ENCODE data around the gene MRPL21. TPM values are rescaled to one million over a fixed set of nuclear protein-coding genes. Genes with fewer than 3 reads are reported as not detected.

The MRPL21 gene
- total RNA-seq, 3 donors from 2014 or later (not counting 1 experiment from before 2014, with no cell fraction given), result 39.0 to 47.4 (median 40.3) TPM

- H3K27ac Mint-ChIP-seq, result no peak overlapping the region
- Histone ChIP-seq H3K36me3 (ENCODE audit: control insufficient read depth, insufficient read depth, low read length) (peaks cover 57% of the 10 kb centered on the region), H3K9me3 (ENCODE audit: control insufficient read depth, insufficient read depth, low read length) (no peaks in the 10 kb centered on the region), H3K27ac (ENCODE audit: low read length) (no peak overlapping the region), H3K4me1 (ENCODE audit: control insufficient read depth, insufficient read depth, low read length) (no peaks in the 10 kb centered on the region), H3K4me3 (ENCODE audit: low read length) (no peak overlapping the region), H3K27me3 (ENCODE audit: control insufficient read depth, insufficient read depth, low read length) (no peaks in the 10 kb centered on the region)
- H3K9me3 Mint-ChIP-seq, result no peaks in the 10 kb centered on the region
- intact Hi-C loops (cut with micrococcal nuclease), result no loop called here
- WGBS (ENCODE audit: insufficient coverage), result 96% methylated on average over 9 of the region's 9 CpGs
- no peak for DNase-seq
- no peak overlapping the region for H3K4me3 Mint-ChIP-seq
- no peaks in the 10 kb centered on the region for H3K36me3 Mint-ChIP-seq
- peaks cover 10 to 21% of the 10 kb centered on the region in 2 donors for H3K4me1 Mint-ChIP-seq
- no peaks in the 10 kb centered on the region for H3K27me3 Mint-ChIP-seq (ENCODE audit: low read depth in 2 of 2)
- TF ChIP-seq CTCF (IDR thresholded peaks at IDR 0.05), result no peak
- no peak for ATAC-seq
Measured at GRCh38 chr11:68897441-68897840, 6.2 kb downstream of the MRPL21 start.

GRCh38 chr11:68896171-68896959 lies 7.3 kb downstream of the MRPL21 start:
- peaks cover 0 to 10% of the 10 kb centered on the region in 2 donors for H3K4me1 Mint-ChIP-seq
- Histone ChIP-seq H3K36me3 (ENCODE audit: control insufficient read depth, insufficient read depth, low read length) (peaks cover 63% of the 10 kb centered on the region), H3K27me3 (ENCODE audit: control insufficient read depth, insufficient read depth, low read length) (no peaks in the 10 kb centered on the region), H3K4me1 (ENCODE audit: control insufficient read depth, insufficient read depth, low read length) (no peaks in the 10 kb centered on the region), H3K27ac (ENCODE audit: low read length) (no peak overlapping the region), H3K9me3 (ENCODE audit: control insufficient read depth, insufficient read depth, low read length) (no peaks in the 10 kb centered on the region), H3K4me3 (ENCODE audit: low read length) (no peak overlapping the region)
- no peaks in the 10 kb centered on the region for H3K27me3 Mint-ChIP-seq (ENCODE audit: low read depth in 2 of 2)
- no peak for TF ChIP-seq CTCF (IDR thresholded peaks at IDR 0.05)
- 97% methylated on average over 23 of the region's 23 CpGs for WGBS (ENCODE audit: insufficient coverage)
- DNase-seq (no peak), ATAC-seq (no peak)
- intact Hi-C loops (cut with micrococcal nuclease), result no loop called here
- no peak overlapping the region for H3K27ac Mint-ChIP-seq
- H3K4me3 Mint-ChIP-seq, result no peak overlapping the region
- H3K9me3 Mint-ChIP-seq, result no peaks in the 10 kb centered on the region
- no peaks in the 10 kb centered on the region for H3K36me3 Mint-ChIP-seq

- no peaks in the 10 kb centered on the region for H3K36me3 Mint-ChIP-seq
- H3K27ac Mint-ChIP-seq, result no peak overlapping the region
- no peaks in the 10 kb centered on the region for H3K4me1 ChIP-seq (ENCODE audit: control insufficient read depth, insufficient read depth, low read length)
- no peaks in the 10 kb centered on the region for H3K9me3 Mint-ChIP-seq
- WGBS (ENCODE audit: insufficient coverage), result 92% methylated on average over 5 of the region's 5 CpGs
- no peaks in the 10 kb centered on the region for H3K27me3 ChIP-seq (ENCODE audit: control insufficient read depth, insufficient read depth, low read length)
- no peaks in the 10 kb centered on the region for H3K9me3 ChIP-seq (ENCODE audit: control insufficient read depth, insufficient read depth, low read length)
- no peak for TF ChIP-seq CTCF (IDR thresholded peaks at IDR 0.05)
- peaks cover 66% of the 10 kb centered on the region for H3K36me3 ChIP-seq (ENCODE audit: control insufficient read depth, insufficient read depth, low read length)
- no peak overlapping the region for H3K4me3 Mint-ChIP-seq
- H3K4me1 Mint-ChIP-seq, result no peaks in the 10 kb centered on the region
- H3K27me3 Mint-ChIP-seq (ENCODE audit: low read depth in 2 of 2), result no peaks in the 10 kb centered on the region
- ATAC-seq (no peak), DNase-seq (no peak)
- no peak overlapping the region for H3K4me3 ChIP-seq (ENCODE audit: low read length)
- no peak overlapping the region for H3K27ac ChIP-seq (ENCODE audit: low read length)
- intact Hi-C loops (cut with micrococcal nuclease), result no loop called here
Measured at GRCh38 chr11:68893282-68893681, 10.3 kb downstream of the MRPL21 start.

GRCh38 chr11:68892576-68892975 lies 11.1 kb downstream of the MRPL21 start:
- ATAC-seq (no peak), DNase-seq (no peak)
- TF ChIP-seq CTCF (IDR thresholded peaks at IDR 0.05), result no peak
- Histone ChIP-seq H3K4me1 (ENCODE audit: control insufficient read depth, insufficient read depth, low read length) (no peaks in the 10 kb centered on the region), H3K36me3 (ENCODE audit: control insufficient read depth, insufficient read depth, low read length) (peaks cover 59% of the 10 kb centered on the region), H3K4me3 (ENCODE audit: low read length) (no peak overlapping the region), H3K27ac (ENCODE audit: low read length) (no peak overlapping the region), H3K27me3 (ENCODE audit: control insufficient read depth, insufficient read depth, low read length) (no peaks in the 10 kb centered on the region), H3K9me3 (ENCODE audit: control insufficient read depth, insufficient read depth, low read length) (no peaks in the 10 kb centered on the region)
- Mint-ChIP-seq H3K27ac (no peak overlapping the region), H3K4me3 (no peak overlapping the region), H3K4me1 (no peaks in the 10 kb centered on the region), H3K9me3 (no peaks in the 10 kb centered on the region), H3K27me3 (ENCODE audit: low read depth in 2 of 2) (no peaks in the 10 kb centered on the region), H3K36me3 (no peaks in the 10 kb centered on the region)
- intact Hi-C loops (cut with micrococcal nuclease), result no loop called here
- 96% methylated on average over 20 of the region's 20 CpGs for WGBS (ENCODE audit: insufficient coverage)
